IgD-negative memory B cell (primary cell): Measurements from ENCODE around the gene GRIN2C. TPM values are rescaled to one million over a fixed set of nuclear protein-coding genes. Genes with fewer than 3 reads are reported as not detected.

Source experiments
- H3K27ac Mint-ChIP-seq, 3 donors: one replicate each; pipeline ENCODE4 v1.8.0; 2020 to 2022; ENCODE audit warnings: mild to moderate bottlenecking in 3 of 3, mixed read lengths in 3 of 3, moderate library complexity in 1 of 3
- H3K27me3 Mint-ChIP-seq: one replicate; pipeline ENCODE4 v1.8.0; 2021; ENCODE audit warnings: mixed read lengths
- H3K36me3 Mint-ChIP-seq: one replicate; pipeline ENCODE4 v1.8.0; 2020; ENCODE audit warnings: mild to moderate bottlenecking, mixed read lengths
- H3K4me1 Mint-ChIP-seq, 3 donors: one replicate each; pipeline ENCODE4 v1.8.0; 2020 to 2022; ENCODE audit warnings: mixed read lengths in 3 of 3, mild to moderate bottlenecking in 1 of 3
- H3K4me3 Mint-ChIP-seq, 4 donors: one replicate each; pipeline ENCODE4 v1.8.0; 2020 to 2022; ENCODE audit warnings: mild to moderate bottlenecking in 4 of 4, mixed read lengths in 4 of 4, moderate library complexity in 3 of 4
- H3K9me3 Mint-ChIP-seq, 3 donors: one replicate each; pipeline ENCODE4 v1.8.0; 2020 to 2021; ENCODE audit warnings: mixed read lengths in 3 of 3, mild to moderate bottlenecking in 1 of 3
- polyA plus RNA-seq: library from polyadenylated mRNA; unstranded; fragments of 300-500 nt; fragmentation: Illumina TruSeq; gene quantifications from one replicate; pipeline ENCODE4 v1.2.3, GENCODE V29; 2021

The GRIN2C gene
- polyA plus RNA-seq, 1 donor from 2014 or later, result not detected

DNA sequence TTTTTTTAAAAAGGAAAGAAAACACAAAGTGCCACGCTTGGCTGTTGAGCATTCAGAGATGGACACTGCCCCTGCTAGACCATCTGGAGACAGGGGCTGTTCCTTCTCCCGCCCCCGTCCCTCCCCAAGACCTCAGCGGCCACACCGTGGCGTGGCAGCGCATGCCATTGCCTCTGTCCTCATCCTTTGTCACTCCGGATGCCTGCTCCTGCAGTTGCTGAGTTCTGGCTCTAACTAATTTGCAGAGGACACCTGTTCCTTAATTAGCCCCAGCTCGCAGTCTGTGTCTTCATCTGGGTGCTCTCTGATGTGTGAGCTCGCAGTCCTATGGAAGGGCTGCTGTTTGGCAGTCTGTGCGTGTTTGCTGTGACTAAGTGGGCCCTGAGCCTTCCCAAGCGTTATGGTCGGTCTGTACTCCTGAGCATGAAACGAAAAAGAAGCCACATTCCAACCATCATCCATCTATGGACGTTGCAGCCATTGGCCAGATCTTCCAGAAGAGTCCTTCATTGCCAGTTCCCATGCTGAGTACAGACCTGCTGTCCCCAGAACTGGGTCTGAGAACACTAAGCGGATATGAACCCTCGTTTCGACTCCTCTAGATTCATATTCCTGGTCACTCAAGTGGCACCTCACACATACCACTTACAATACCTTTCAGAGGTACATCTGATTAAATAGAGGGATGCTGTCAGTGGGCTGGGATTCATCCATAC is 42.6 kb downstream of the GRIN2C start:
- Mint-ChIP-seq H3K27me3 (no peaks in the 10 kb centered on the region), H3K9me3 (no peaks in the 10 kb centered on the region), H3K36me3 (peaks cover 4% of the 10 kb centered on the region), H3K27ac (no peak overlapping the region), H3K4me1 (peaks cover 0 to 3% (median 0%) of the 10 kb centered on the region in 3 donors), H3K4me3 (no peak overlapping the region)

DNA sequence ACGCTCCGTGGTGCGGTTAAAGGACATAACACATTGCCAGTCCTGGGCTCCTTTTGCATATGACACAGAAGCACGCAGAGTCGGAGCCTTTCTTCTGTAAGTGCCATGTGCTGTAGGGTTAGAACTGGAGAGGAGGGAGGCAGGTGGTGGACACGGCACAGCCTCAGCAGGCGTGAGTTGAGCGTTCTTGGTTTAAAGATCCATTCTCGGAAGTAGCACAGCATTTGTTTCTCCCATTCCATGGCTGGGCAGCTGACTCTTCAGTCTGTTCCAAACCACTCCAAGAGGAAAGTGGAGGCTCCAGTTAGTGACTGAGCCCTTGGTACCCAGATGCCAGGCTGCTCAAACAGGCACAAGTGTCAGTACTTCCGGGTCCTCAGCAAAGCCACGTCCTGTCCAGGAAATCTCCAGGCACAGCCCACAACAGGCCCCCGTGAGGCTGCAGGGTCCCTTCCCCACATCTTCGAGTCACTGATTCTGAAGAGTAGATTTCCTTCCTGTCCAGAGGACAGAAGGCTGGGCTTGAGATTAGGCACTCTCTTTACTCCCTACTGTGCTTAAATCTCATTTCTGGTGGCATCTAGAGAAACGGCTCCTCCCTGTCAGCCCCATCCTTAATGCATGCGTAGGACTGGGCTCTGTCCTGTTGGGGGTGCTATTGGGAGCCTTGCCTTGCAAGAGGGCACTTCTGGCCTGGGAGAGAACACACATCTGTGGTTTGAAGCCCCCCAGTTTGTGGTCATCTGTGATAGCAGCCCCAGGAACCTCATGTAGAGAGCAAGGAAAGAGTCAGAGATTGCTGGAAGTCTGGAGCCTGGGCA is 43.9 kb downstream of the GRIN2C start:
- Mint-ChIP-seq H3K4me1 (peaks cover 0 to 3% (median 0%) of the 10 kb centered on the region in 3 donors), H3K4me3 (no peak overlapping the region), H3K36me3 (peaks cover 6% of the 10 kb centered on the region), H3K27me3 (no peaks in the 10 kb centered on the region), H3K27ac (no peak overlapping the region), H3K9me3 (no peaks in the 10 kb centered on the region)

DNA sequence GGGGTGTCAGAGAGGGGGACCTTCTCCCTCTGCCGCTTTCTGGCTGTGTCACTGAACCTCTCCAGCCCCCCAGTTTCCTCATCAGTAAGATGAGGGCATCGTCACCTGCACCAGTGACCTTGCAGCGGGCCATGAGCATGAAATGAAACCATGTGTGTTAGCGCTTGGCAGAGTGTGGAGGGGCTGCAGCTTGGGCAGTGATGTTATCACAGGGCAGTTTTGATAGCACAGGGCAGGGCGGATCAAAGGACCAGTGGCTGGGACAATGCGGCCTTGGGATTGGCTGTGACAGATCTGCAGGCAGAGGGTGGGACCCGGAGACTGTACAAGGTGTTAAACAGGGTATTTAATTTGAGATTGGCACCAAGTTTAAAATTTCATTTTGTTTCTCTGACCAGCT is 44.6 kb downstream of the GRIN2C start:
- Mint-ChIP-seq H3K27ac (no peak overlapping the region), H3K4me3 (no peak overlapping the region), H3K4me1 (peaks cover 0 to 3% (median 0%) of the 10 kb centered on the region in 3 donors), H3K36me3 (peaks cover 5% of the 10 kb centered on the region), H3K27me3 (no peaks in the 10 kb centered on the region), H3K9me3 (no peaks in the 10 kb centered on the region)

DNA sequence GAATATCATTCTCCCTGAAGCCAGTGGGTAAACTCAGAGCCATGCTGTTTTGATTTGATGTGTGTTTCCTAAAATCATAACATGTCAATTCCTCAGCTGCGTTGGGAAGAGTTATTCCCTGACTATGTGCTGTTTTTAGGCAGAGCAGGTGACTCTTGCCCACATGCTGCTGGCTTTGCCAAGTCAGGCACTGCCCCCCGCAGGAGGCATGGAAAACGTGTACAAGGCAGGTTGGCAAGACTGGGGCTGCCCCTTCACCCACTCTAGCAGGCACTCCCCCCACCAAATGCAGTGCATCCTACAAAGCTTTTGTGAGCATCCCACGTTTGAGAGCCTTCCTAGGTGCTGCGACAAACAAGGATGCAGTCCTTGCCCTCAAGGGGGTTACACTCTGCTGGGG is 45.2 kb downstream of the GRIN2C start:
- peaks cover 5% of the 10 kb centered on the region for H3K36me3 Mint-ChIP-seq
- H3K4me1 Mint-ChIP-seq, result peaks cover 0 to 3% (median 0%) of the 10 kb centered on the region in 3 donors
- H3K27ac Mint-ChIP-seq, result no peak overlapping the region
- H3K27me3 Mint-ChIP-seq, result no peaks in the 10 kb centered on the region
- H3K9me3 Mint-ChIP-seq, result no peaks in the 10 kb centered on the region
- H3K4me3 Mint-ChIP-seq, result peak overlapping the region in 1 of 4 donors; percentile 17

DNA sequence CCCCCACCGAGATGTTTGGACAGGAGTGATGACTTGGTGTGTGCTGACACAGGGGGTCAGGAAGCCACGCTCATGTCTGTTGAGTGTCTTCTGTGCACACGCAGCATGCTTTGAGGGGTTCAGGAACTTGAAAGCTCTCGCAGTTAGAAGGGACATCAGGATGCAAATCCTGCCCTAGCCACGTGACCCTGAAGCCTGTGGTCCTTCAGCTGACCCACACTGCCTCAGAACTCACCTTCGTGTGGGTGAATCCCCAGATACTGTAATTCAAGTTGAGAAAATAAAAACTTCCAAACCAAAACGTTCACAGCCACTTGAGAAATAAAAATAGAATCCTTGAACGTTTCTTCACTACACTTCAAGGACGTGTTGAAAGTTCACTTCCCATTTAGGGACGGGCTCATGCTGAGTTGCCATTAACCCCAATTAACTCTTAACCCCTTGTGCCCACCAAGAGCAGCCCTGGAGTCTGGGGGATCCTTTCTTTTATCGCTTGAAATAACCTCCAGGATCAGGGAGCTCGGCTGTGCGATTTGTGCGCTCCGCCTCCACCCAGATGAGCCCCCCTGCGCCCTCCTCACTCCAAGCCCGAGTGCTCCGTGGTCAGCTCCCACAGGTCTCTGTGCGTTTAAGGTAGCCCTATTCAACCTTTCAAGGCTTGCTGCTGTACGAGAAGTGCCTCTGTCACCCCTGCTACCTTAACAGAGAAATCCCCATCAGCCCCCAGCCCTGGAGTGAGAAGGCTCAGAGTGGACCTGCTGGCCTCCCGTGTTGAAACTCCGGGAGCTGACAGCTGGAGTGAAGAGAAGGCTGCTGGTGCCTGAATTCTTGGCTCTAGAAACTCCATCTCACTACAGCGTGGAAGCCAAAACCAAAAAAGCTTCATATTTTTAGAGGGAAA is 47.3 kb downstream of the GRIN2C start:
- Mint-ChIP-seq H3K4me1 (peaks cover 0 to 3% (median 0%) of the 10 kb centered on the region in 3 donors), H3K4me3 (no peak overlapping the region), H3K36me3 (peaks cover 5% of the 10 kb centered on the region), H3K9me3 (no peaks in the 10 kb centered on the region), H3K27ac (no peak overlapping the region), H3K27me3 (no peaks in the 10 kb centered on the region)

DNA sequence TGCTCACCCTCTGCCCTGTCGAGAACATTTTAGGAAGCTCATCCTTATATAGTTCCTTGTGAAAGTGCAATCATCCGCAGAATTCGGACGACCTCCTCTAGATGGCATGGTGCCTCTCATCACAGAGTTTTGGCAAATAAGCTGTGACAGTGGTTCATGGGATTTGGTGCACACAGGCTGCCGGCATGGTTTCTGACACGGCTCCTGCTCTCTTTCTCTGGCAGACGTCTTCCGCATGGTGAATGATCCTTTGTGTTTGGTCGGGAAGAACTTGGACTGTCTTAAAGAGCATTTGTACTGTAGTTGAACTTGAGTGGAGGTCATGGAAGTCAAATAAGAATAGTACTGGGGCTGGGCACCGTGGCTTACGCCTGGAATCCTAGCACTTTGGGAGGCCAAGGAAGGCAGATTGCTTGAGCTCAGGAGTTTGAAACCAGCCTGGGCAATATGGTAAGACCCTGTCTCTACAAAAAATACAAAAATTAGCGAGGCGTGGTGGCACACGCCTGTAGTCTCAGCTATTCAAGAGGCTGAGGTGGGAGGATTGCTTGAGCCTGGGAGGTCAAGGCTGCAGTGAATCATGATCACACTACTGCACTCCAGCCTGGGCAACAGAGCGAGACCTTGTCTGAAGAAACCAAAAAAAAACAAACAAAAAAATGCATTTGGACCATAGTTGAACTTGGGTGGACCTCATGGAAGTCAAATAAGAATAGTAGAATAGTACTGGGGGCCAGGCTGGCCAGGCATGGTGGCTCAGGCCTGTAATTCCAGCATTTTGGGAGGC is 48.8 kb downstream of the GRIN2C start:
- peak overlapping the region in 1 of 3 donors; percentile 87 for H3K27ac Mint-ChIP-seq
- H3K9me3 Mint-ChIP-seq, result no peaks in the 10 kb centered on the region
- no peak overlapping the region for H3K4me3 Mint-ChIP-seq
- H3K27me3 Mint-ChIP-seq, result no peaks in the 10 kb centered on the region
- H3K36me3 Mint-ChIP-seq, result peaks cover 4% of the 10 kb centered on the region
- no peaks in the 10 kb centered on the region for H3K4me1 Mint-ChIP-seq

DNA sequence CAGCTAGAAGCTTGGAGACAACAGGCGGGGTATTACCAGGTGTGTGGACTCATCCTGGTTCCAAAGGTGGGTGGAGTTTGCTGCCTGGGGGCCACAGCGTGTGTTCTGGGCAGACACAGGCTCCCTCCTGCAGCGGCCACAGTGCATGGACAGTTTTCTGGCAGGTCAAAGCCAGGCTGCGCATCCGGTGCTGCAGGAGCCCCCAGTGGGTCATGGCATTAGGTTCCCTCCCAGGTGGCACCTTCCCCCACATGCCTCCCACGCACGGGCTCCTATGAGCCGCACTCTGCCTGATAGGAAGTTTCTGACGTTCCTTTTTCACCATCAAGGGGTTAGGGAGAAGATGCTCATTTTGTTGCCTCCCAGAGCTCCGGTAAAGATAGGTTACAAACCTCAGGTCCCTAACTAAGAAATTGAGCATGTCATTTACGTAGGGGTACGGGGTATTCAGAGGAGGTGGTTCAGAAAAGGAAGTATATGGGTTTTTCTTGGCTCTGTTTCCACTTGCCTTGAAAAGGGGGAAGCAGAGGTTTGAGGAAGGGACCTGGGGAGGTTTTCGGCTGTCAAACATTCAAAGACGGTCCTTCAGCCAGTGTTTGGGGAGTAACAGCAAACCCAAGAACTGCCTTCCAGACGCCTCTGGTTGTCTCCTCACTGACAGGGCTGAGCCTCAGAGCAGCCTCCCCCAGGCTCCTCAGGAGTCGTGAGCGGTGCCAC is 50.8 kb downstream of the GRIN2C start:
- peaks cover 10% of the 10 kb centered on the region for H3K36me3 Mint-ChIP-seq
- no peaks in the 10 kb centered on the region for H3K9me3 Mint-ChIP-seq
- no peak overlapping the region for H3K4me3 Mint-ChIP-seq
- no peaks in the 10 kb centered on the region for H3K4me1 Mint-ChIP-seq
- no peak overlapping the region for H3K27ac Mint-ChIP-seq
- no peaks in the 10 kb centered on the region for H3K27me3 Mint-ChIP-seq

DNA sequence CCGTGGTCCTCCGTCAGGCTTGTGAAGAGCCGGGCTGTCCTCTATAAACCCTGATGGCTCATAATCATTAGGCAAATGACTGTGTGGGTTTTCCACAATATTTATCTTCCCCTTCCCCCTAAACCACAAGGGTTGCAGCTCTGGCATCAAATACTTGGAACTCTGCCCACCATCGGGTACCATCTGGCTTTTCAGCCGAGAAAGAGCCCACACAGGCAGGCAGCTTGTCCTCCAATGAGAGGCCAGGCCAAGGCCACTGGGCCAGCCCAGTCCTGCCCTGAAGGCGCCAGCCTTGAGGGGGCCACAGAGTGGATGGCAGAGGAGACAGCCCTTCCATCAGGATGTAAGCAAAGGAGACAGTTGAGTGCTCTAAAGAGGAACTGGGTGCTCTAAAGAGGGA is 51.8 kb downstream of the GRIN2C start:
- Mint-ChIP-seq H3K27me3 (no peaks in the 10 kb centered on the region), H3K4me1 (no peaks in the 10 kb centered on the region), H3K4me3 (no peak overlapping the region), H3K36me3 (peaks cover 13% of the 10 kb centered on the region), H3K27ac (peak overlapping the region in 1 of 3 donors; percentile 23), H3K9me3 (no peaks in the 10 kb centered on the region)

DNA sequence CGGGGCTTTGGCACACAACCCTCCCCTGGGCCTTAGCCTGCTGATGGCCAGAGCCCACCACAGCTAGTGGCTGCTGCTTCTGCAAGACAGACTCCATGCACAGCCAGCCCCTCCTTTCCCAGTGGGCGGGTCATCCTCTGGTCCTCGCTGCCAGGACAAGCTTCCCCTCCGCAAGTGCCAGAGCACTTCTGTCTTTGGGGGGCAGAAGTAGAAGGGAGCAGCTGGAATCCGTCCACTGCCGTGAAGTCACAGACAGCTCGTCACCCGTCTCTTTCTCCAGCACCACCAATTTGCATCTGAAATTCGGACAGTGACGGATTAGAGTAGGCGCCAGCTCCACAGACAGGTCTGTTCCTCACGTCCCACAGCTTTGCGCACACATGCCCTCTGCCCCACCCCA is 52.2 kb downstream of the GRIN2C start:
- Mint-ChIP-seq H3K27ac (no peak overlapping the region), H3K27me3 (no peaks in the 10 kb centered on the region), H3K4me1 (no peaks in the 10 kb centered on the region), H3K9me3 (no peaks in the 10 kb centered on the region), H3K4me3 (no peak overlapping the region), H3K36me3 (peaks cover 16% of the 10 kb centered on the region)

DNA sequence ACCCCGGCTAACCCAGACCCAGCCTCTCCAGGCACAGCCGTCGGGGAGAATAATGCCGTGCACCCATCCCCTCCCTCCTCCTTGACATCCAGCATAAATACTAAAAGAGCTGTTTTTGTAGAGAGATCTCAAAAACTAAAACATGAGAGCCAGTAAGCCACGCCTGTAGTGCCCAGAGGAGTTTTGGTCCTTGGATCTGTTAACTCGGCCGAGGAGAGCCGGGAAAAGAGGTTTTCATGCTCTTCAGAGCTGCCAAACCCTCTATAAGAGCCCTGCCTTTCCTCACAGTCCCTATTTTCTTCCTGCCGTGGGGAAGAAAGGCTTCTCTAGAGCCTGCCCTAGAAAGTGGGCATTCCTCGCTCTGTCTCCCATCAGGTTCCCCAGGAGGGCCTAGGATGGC is 53.4 kb downstream of the GRIN2C start:
- Mint-ChIP-seq H3K27me3 (no peaks in the 10 kb centered on the region), H3K36me3 (peaks cover 16% of the 10 kb centered on the region), H3K4me1 (no peaks in the 10 kb centered on the region), H3K9me3 (no peaks in the 10 kb centered on the region), H3K4me3 (no peak overlapping the region), H3K27ac (no peak overlapping the region)

DNA sequence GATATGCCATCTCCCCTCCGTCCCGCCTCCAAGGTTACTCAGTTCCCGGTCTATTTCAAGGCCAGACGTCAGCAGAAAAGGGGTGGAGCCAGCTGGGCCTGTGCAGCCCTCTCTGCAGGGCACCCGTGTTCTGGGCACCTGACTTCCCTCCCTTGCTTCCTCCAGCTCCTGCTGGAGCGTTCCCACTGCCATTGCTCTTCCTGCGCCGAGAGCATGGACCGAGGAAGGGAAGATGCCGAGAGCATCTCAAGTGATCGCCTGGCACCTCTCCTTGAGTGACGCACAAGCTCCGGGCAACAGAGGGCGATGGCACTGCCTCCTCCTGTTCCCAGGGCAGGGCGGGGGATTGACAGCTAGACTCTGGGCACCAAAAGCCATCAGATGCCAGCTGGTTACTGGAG is 54.1 kb downstream of the GRIN2C start:
- Mint-ChIP-seq H3K27ac (no peak overlapping the region), H3K4me3 (no peak overlapping the region), H3K27me3 (no peaks in the 10 kb centered on the region), H3K9me3 (no peaks in the 10 kb centered on the region), H3K4me1 (no peaks in the 10 kb centered on the region), H3K36me3 (peaks cover 14% of the 10 kb centered on the region)

DNA sequence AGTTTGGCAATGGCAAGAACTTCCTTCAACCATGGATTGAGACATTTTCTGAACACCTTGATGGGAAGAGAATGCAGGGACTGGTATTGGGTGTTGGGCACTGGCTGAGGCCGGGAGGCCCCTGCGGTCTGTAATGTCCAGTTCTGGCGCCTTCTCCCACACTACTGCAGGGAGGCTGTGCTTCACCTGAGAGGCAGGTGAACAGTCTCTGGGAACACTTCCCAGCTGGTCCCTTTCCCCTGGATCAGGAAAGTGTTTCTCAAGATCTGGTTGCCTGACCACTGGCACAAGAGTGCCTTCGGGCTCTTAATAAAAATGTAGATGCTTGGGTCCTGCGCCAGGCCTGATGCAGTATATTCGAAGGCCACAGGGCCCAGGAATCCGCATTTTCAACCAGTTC is 55.0 kb downstream of the GRIN2C start:
- Mint-ChIP-seq H3K9me3 (no peaks in the 10 kb centered on the region), H3K4me3 (no peak overlapping the region), H3K27me3 (no peaks in the 10 kb centered on the region), H3K4me1 (no peaks in the 10 kb centered on the region), H3K36me3 (peaks cover 15% of the 10 kb centered on the region), H3K27ac (no peak overlapping the region)

DNA sequence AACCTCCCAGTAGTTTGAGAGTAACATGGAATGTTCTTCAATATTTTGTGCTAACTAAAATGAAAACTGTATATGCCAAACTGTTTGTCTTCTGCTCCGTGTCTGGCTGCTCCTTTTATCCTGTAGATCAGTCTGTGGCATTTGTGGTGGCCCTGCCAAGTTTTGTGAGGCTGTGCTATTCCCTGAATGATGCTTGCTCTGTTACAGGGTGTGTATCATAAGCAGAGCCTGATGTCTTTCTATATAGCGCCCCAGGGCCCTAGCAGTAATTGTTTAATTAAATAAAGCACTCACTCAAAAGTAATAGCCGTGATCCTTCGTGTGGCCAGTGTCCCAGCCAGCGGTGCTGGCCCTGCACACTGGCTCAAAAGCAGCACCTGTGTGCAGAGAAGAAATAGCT is 55.7 kb downstream of the GRIN2C start:
- no peaks in the 10 kb centered on the region for H3K4me1 Mint-ChIP-seq
- no peaks in the 10 kb centered on the region for H3K27me3 Mint-ChIP-seq
- H3K36me3 Mint-ChIP-seq, result peaks cover 16% of the 10 kb centered on the region
- H3K9me3 Mint-ChIP-seq, result no peaks in the 10 kb centered on the region
- H3K27ac Mint-ChIP-seq, result peak overlapping the region in 1 of 3 donors; percentile 37
- no peak overlapping the region for H3K4me3 Mint-ChIP-seq

DNA sequence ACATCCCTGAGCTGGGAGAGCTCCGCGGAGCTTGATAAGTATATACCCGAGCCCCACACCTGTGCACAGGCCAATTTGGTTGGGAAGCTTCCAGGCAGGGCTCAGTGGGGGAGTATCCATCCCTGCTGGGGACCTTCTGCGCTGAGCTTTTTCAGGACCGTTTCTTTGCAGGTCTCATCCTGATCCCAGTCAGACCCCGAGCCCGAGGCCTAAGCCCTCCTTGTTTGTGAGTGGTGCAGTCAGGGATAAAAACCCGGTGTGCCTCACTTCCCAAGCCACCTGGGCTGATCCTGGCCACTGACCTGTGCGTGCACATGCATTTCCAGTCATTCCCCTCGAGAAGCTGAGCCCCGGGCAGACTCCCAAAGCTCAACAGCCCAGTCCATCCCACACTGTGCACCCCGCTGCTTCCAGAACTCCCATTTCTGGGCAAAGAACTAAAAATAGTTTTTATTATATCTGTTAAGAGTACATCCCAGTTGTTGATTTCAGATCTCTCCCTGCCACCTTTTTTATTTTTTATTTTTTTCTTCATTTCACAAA is 56.2 kb downstream of the GRIN2C start:
- Mint-ChIP-seq H3K9me3 (no peaks in the 10 kb centered on the region), H3K4me1 (no peaks in the 10 kb centered on the region), H3K27ac (peak overlapping the region in 1 of 3 donors; percentile 37), H3K27me3 (no peaks in the 10 kb centered on the region), H3K36me3 (peaks cover 18% of the 10 kb centered on the region), H3K4me3 (no peak overlapping the region)
